NK-92 treated with Interleukin-12 subunit alpha and Interleukin-12 subunit beta, amount 100 ng/mL, for 24 hours (cell line): ENCODE measurements around the gene MAPK6.

ENCODE experiments used
- DNase-seq: peaks from one replicate; lab custom pipeline; 2025; lab: John Stamatoyannopoulos, UW

Gene MAPK6

DNA sequence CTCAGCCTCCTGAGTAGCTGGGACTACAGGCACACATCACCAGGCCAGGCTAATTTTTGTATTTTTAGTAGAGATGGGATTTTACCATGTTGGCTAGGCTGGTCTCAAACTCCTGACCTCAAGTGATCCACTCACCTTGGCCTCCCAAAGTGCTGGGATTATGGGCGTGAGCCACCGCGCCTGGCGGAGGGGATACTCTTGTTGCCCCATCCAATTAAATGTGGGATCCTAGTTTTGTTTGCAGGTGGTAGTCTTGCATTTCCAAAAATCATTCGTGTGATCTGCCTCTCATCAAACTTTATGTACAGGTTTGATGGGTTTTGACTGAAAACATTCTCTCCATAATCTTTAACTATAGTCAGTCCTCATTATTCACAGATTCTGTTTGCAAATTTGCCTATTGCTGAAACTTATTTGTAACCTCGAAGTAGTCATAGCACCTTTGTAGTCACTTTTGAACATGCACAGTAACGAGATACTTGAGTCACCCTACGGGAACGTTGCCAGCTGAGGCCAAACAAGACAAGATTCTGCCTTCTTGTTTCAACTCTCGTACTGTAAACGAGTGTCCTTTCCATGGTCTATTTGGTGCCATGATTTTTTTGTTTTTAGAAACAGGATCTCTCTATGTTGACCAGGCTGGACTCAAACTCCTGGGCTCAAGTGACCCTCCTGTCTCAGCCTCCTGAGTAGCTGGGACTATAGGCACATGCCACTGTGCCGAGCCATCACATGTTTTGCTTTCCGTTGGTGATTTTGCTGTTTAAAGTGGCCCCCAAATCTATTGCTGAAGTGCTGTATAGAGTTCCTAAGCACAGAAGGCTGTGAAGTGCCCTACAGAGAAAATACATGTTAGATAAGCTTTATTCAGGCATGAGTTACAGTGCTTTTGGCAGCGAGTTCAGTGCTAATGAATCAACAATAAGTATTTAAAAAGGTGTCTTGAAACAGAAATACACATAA is 8.1 kb upstream of the MAPK6 start:
- DNase-seq = no peak

- DNase-seq = no peak
Observed at GRCh38 chr15:52011711-52012144, 7.3 kb upstream of the MAPK6 start.

DNA sequence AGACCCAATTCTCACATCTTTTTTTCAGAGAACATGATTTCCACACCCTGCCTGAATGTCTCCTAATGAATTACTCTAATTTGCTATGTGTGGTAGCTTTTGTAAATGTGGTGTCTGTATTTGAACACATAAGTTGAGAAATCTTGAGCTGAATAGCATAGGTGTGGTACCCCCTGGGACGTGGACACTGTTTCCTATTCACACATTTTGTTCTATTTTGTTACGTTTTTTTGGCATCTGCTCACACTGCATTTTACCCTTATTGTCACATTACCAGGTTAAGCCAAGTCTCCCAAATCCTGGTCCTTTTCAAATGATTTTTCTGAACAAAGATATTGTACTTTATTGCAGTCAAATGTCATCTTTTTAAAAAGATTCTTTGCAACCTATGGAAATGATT is 6.8 kb upstream of the MAPK6 start:
- DNase-seq = no peak

GRCh38 chr15:52013151-52013791 is 5.7 kb upstream of the MAPK6 start:
- no peak for DNase-seq

DNA sequence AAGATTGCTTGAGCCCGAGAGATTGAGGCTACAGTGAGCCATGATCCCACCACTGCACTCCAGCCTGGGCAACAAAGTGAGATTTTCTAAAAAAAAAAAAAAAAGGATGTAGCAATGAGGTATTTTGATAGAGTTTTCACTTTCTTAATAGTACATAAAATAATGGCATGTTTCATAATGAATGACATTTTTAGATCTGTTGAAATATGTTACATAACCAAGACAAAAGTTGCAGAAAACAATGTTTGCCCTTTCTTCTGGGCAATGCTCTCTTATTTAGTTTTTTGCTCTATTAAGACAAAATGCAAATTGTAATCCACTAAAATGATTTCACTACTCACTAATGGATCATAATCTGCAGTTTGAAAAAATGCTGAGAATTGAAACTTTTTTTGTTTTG is 4.4 kb upstream of the MAPK6 start:
- DNase-seq = no peak

GRCh38 chr15:52016316-52016715 is 2.7 kb upstream of the MAPK6 start:
- DNase-seq = no peak

GRCh38 chr15:52018244-52018643 is 775 bp upstream of the MAPK6 start:
- DNase-seq = no peak

DNA sequence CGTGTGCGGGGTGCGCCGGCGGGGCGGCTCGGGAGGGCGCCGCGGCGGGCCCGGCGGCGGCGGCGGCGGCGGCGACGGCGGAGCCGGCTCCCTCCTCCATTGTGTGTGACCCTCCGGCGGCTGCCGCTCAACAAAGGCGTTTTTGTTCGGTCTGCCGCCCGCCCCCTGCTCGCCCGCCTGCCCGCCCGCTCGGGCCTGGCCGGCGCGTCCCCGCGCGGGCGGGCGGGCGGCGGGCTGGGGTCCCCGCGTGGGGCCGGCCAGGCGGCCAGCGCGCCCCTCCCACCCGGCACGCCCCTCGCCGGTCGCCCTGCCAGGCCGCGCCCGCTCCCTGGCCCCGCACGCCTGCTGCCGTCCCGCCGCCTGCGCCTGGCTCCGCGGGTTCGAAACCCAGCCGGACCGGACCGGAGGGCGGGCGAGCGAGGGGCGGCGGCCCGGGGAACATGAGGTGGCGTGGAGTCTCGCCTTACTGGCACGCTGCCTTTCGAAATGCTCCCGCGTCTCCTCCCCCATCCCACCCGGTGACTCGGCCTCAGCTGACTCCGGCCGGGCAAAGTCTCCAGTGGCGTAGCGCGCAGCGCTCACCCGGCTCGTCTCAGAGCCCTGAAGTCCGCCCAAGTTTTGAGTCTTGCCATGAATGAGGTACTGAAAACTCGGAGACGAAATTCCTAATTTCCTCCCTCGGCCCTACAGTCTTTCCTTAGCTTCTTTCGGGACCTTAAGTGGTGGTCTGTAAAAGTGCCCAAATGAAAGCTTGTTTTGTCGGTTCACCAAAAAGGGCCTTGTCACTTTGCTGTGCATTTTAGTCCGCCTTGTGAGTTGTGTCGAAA is 588 bp downstream of the MAPK6 start:
- DNase-seq = peak; percentile 83

DNA sequence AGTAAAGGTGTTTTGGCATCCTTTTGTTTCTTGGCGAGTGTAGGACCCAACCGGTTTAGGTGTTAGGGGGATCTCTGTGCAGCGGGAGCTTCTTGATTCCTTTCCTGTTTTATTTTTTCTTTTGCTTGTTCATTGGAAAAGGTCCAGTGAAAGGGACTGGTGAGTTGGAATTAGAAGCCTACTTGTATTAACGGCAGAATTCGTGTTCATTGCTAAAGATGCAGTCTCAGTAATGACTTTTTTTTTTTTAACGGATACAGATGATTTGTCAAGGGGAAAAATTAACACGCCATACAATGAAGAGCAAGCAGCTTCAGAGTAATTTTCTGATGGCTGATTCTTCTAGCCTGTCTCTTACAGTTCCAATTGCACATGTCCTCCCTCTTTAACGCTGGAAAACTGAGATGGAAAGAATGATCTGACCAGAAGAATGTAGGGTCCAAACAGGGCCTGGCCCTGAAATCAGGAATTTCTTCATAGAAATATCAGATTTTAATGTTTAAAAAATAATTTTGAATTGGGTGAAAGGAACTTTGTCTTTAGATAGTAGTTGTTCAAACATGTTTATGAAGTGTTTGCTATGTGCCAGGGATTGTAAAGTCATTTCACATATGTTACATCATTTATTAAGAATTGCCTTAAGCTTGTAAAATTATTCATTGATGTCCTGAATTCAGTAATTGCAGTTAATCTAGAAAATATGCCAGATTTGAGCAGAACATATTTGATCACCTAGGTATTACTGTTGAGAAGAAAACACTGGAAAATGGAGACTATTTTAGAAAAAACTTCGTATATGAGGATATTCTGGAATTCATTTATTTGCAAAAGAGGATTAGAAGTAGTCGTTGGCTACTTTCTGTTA is 1.4 kb downstream of the MAPK6 start:
- no peak for DNase-seq

- peak; percentile 70 for DNase-seq
Observed at GRCh38 chr15:52021128-52021671, 2.2 kb downstream of the MAPK6 start.

GRCh38 chr15:52021892-52022540 is 3.0 kb downstream of the MAPK6 start:
- no peak for DNase-seq

GRCh38 chr15:52023169-52023922 is 4.3 kb downstream of the MAPK6 start:
- DNase-seq = no peak

DNA sequence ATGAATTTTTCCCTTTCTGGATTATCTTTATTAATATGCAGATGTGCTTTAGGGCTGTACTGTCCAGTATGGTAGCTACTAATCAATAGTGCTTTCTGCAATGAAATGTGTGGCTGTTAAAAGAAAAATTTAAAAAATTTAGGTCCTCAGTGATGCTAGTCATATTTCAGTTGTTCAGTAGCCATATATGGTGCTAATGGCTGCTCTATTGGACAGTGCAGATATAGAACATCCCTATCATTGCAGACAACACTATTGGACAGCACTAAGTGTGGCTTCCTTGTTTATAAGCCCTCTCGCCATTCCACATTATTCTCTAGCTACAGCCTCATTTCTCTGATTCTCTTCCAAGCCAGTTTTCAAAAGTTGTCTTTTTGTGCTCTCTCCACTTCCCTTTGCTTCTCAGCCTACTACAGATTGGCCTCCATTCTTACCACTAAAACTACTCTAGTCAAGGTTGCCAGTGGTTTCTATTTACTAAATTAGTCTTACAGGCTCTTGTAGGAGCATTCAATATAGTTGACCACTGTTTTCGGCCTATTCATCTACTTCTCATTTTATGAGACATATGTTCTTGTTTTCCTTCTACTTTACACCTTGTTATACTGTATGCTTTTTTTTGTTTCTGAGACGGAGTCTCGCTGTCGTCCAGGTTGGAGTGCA is 9.5 kb downstream of the MAPK6 start:
- DNase-seq = no peak

DNA sequence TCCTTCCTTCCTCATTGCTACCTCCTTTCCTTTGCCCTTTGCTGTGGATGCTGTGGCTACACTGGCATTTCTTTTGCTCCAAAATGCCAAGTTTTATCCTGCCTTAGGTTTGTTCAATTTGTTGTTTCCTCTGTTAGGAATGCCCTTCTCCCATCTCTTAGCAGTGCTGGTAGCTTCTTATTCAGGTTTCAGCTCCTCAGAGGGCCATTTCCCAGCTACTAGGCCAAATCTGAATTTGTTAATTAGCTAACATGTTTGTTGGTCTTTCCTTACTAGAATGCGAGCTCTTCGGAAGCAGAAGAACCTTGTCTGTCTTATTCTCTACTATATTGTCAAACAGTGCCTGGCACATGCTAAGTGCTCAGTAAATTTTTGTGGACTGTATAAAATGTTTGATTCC is 11.0 kb downstream of the MAPK6 start:
- no peak for DNase-seq

DNA sequence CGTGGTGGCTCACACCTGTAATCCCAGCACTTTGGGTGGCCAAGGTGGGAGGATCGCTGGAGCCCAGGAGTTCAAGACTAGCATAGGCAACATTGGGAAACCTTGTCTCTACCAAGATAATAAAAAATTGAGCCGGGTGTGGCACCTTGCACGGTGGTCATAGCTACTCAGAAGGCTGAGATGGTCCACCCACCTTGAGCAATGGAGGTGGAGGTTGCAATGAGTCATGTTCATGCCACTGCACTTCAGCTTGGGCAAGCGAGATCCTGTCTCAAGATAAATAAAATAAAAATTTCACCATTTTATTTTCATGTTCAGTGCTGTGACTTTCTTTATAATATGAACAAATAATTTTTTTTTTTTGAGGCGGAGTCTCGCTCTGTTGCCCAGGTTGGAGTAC is 12.5 kb downstream of the MAPK6 start:
- DNase-seq = peak; percentile 66

- DNase-seq = no peak
Observed at GRCh38 chr15:52037889-52038505, 19.0 kb downstream of the MAPK6 start.

DNA sequence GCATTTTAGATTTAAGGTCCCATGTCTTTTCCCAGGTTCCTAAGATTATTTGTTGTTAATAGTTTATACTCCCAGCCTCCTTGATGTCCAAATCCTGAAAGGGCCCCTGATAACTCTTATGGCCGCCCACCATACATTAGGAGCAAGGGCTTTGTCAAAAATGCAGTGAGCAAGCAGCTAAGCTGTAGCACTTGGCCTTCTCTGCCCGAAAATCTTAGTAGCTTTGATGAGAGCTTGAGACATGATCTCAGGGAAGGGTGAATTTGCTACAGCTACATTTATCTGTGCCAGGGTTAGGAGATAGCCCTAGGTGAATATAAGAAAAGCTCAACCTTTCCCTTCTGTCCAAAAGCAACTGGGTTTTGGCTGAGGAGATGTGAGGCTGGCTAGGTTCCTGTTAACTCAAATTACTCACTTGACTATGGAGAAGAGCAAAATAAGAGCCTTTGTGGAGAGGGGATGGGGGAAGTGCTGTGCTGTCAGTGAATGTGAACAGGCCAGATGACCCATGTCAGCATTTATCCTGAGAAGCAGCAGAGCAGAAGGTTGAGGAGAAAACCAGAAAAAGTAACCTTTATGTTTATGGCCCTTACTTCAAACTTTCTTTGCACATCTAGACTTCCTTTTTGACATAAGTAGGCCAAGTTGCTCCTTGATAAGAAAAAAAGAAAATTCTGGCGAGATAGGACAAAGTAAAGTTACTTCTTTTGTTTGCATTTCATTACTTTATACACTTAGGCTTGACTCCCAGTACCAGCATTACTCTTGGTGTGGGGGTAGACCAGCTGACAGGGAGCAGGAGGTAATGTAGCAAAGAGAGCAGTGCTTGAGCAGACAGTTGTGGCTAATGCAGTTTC is 21.1 kb downstream of the MAPK6 start:
- no peak for DNase-seq
